NB4 (cell line): ENCODE measurements around the gene MYL12B.
A peak's percentile ranks its signal among the peaks of the same experiment; 100 is the strongest.

Experiments used
- DNase-seq: peaks from one replicate; pipeline ENCODE4 v3.0.0; 2010; ENCODE audit warnings: low read depth
- H3K4me3 ChIP-seq: one replicate; pipeline ENCODE4 v1.5.1; 2011; ENCODE audit warnings: mild to moderate bottlenecking, low read depth, low read length, moderate library complexity
- MYC ChIP-seq: IDR thresholded peaks from 2 replicates; pipeline ENCODE4 v1.6.1; 2011; ENCODE audit warnings: low read depth, low read length
- POLR2A ChIP-seq: IDR thresholded peaks from 2 replicates; pipeline ENCODE4 v1.6.1; 2011; ENCODE audit warnings: mild to moderate bottlenecking; ENCODE audit not compliant: insufficient read length; ENCODE audit errors: extremely low read depth
- TF ChIP-seq, protein P1 (sequence below): IDR thresholded peaks from 2 replicates; pipeline ENCODE4 v1.6.1; 2011; ENCODE audit warnings: low read depth, low read length
- TF ChIP-seq, protein P2 (sequence below): IDR thresholded peaks from one replicate; pipeline ENCODE4 v1.5.1; 2012; ENCODE audit warnings: low read depth, low read length

The MYL12B gene

DNA sequence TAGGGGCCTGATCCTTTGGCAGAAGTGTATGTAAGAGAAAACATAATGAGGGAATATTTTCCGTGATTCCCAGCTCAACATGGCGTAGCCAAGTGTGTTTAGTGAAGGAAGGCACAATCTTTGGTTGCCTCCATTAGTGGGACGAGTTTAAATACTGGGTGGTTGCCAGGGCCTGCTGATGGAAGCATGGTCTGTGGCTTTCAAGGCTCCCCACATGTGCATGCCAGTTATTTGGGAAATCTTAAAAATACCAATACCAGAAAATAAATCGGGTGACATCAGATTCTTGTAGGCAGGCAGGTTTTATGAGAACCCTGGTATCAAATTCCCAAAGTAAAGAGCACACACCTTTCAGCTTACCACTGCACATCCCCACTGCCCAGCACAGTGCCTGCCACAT lies 7.2 kb upstream of the MYL12B start:
- TF ChIP-seq POLR2A = no peak
- DNase-seq = no peak
- no peak overlapping the region for H3K4me3 ChIP-seq

- TF ChIP-seq MYC = no peak
- TF ChIP-seq, protein P1, sequence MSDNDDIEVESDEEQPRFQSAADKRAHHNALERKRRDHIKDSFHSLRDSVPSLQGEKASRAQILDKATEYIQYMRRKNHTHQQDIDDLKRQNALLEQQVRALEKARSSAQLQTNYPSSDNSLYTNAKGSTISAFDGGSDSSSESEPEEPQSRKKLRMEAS = no peak
- TF ChIP-seq, protein P2, sequence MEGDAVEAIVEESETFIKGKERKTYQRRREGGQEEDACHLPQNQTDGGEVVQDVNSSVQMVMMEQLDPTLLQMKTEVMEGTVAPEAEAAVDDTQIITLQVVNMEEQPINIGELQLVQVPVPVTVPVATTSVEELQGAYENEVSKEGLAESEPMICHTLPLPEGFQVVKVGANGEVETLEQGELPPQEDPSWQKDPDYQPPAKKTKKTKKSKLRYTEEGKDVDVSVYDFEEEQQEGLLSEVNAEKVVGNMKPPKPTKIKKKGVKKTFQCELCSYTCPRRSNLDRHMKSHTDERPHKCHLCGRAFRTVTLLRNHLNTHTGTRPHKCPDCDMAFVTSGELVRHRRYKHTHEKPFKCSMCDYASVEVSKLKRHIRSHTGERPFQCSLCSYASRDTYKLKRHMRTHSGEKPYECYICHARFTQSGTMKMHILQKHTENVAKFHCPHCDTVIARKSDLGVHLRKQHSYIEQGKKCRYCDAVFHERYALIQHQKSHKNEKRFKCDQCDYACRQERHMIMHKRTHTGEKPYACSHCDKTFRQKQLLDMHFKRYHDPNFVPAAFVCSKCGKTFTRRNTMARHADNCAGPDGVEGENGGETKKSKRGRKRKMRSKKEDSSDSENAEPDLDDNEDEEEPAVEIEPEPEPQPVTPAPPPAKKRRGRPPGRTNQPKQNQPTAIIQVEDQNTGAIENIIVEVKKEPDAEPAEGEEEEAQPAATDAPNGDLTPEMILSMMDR = no peak
- TF ChIP-seq POLR2A = no peak
- no peak overlapping the region for H3K4me3 ChIP-seq
- DNase-seq = no peak
Measured at GRCh38 chr18:3255611-3256165, 6.2 kb upstream of the MYL12B start.

GRCh38 chr18:3256693-3257626 lies 5.0 kb upstream of the MYL12B start:
- H3K4me3 ChIP-seq = no peak overlapping the region
- TF ChIP-seq, protein P1 = no peak
- TF ChIP-seq MYC (no peak), POLR2A (no peak)
- DNase-seq = no peak

GRCh38 chr18:3257627-3258120 lies 4.3 kb upstream of the MYL12B start:
- no peak overlapping the region for H3K4me3 ChIP-seq
- TF ChIP-seq, protein P1 = no peak
- TF ChIP-seq POLR2A (no peak), MYC (no peak)
- TF ChIP-seq, protein P2 = no peak
- no peak for DNase-seq

DNA sequence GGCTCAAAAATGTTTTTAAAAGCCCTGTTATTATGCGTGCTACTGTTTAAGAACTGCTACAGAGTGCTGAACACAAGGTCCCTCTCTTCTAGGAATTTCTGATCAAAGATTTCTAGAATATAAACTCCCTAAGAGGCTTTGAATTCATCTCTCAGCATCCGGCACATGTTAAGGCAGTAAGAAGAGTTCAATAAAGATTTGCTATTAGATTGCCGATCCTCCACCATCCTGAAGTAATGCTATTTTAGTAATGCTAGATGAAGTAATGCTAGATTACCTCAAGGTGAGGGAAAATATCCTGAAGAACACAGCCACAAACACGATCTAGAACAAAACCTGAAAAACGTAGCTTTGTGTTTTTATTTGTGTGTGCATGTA lies 949 bp upstream of the MYL12B start:
- H3K4me3 ChIP-seq = peak overlapping the region; percentile 99
- DNase-seq = no peak
- TF ChIP-seq MYC (no peak), POLR2A (no peak)
- TF ChIP-seq, protein P1 = no peak
- TF ChIP-seq, protein P2 = no peak

DNA sequence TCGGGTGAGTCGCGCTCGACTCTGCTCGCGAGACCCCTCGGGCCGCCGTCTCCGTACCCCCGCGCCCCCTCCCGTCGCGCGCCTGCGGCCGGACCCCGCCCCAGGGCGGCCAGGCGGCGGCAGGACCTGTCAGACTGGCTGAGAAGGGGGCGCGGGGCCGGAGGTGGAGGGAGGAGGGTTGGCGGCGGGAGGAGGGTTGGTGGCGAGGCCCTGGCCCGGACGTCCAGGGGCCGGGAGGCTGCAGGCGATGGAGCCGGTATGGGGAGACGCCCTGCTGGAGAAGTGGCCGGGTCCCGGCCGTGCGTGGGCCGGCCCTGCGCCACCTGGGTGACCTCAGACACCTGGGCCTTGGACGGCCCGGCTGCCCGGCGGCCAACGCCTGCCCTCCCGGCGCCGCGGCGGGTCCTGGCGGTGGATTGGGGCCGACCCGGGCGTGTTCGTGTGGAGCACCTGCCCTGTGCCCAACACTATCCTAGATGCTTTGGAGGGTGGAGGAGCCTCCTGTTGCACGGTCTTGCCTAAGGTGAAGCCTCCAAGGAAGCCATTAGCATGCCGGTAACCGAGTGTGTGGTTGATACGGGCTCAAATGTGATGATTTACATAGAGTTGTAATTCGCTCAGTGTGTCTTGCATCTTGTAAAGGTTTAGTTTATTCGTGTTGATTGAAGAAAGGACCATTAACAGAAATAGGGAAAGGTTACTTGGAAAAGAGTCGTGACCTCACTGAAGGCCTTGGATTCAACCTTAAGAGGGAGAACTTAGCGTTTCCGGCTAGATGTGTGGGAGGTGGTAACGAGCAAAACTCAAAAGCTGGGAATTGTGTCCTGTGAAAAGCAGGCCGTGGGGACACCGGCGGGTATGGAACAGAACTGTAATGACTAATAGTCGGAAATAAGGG lies 550 bp downstream of the MYL12B start:
- peak; percentile 38 for DNase-seq
- TF ChIP-seq MYC (no peak), POLR2A (no peak)
- TF ChIP-seq, protein P1 = no peak
- TF ChIP-seq, protein P2 = no peak
- H3K4me3 ChIP-seq = peak overlapping the region; percentile 99
